HepG2 (cell line): ENCODE measurements around the gene SMPD3. TPM values are rescaled to one million over a fixed set of nuclear protein-coding genes. Genes with fewer than 3 reads are reported as not detected.
A peak's percentile ranks its signal among the peaks of the same experiment; 100 is the strongest.

Experiments
- CEBPB ChIP-seq: IDR thresholded peaks from 2 replicates; pipeline ENCODE4 v1.6.1; 2011; ENCODE audit warnings: low read depth, low read length, improper control_type of control experiment, borderline replicate concordance
- CTCF ChIP-seq: sonication (generic); formaldehyde crosslinking; IDR thresholded peaks from 2 replicates; pipeline ENCODE4 v1.5.0; 2020; ENCODE audit warnings: mild to moderate bottlenecking, missing genetic modification reagents, moderate library complexity
- IRF2 ChIP-seq: IDR thresholded peaks from 2 replicates; pipeline ENCODE4 v1.6.1; 2018; ENCODE audit warnings: missing genetic modification reagents, missing compliant biosample characterization
- JDP2 ChIP-seq: sonication (generic); formaldehyde crosslinking; IDR thresholded peaks from 2 replicates; pipeline ENCODE4 v1.8.1; 2022; ENCODE audit warnings: missing genetic modification reagents, borderline replicate concordance
- MAFF ChIP-seq: IDR thresholded peaks from 2 replicates; pipeline ENCODE4 v1.6.1; 2011; ENCODE audit warnings: low read depth, low read length, improper control_type of control experiment
- MED1 ChIP-seq: sonication (generic); formaldehyde crosslinking; IDR thresholded peaks from 2 replicates; pipeline ENCODE4 v1.4.0; 2020; ENCODE audit warnings: missing genetic modification reagents
- MXD4 ChIP-seq: IDR thresholded peaks from 2 replicates; pipeline ENCODE4 v1.6.1; 2016; ENCODE audit warnings: mild to moderate bottlenecking, missing biosample characterization, missing genetic modification reagents
- NFE2L2 ChIP-seq: fragments of 150-350 bp; IDR thresholded peaks from 2 replicates; pipeline ENCODE4 v1.6.1; 2014; ENCODE audit warnings: low read length
- PRDM4 ChIP-seq: sonication (generic); formaldehyde crosslinking; IDR thresholded peaks from 2 replicates; pipeline ENCODE4 v1.9.0; 2021; ENCODE audit warnings: missing genetic modification reagents, borderline replicate concordance
- TMF1 ChIP-seq: sonication (generic); formaldehyde crosslinking; IDR thresholded peaks from 2 replicates; pipeline ENCODE4 v1.8.1; 2022; ENCODE audit warnings: low read depth, missing genetic modification reagents
- ZEB1 ChIP-seq: IDR thresholded peaks from 2 replicates; pipeline ENCODE4 v1.6.1; 2012; ENCODE audit warnings: mild to moderate bottlenecking, low read depth, inconsistent platforms; ENCODE audit not compliant: insufficient replicate concordance
- ZNF256 ChIP-seq: sonication (generic); formaldehyde crosslinking; conservative IDR thresholded peaks from 2 replicates; pipeline ENCODE4 v1.4.0; 2020; ENCODE audit warnings: missing genetic modification reagents
- ZNF280B ChIP-seq: sonication (generic); formaldehyde crosslinking; IDR thresholded peaks from 2 replicates; pipeline ENCODE4 v1.5.0; 2020; ENCODE audit warnings: missing genetic modification reagents, mild to moderate bottlenecking, borderline replicate concordance
- ZNF646 ChIP-seq: sonication (generic); formaldehyde crosslinking; IDR thresholded peaks from 2 replicates; pipeline ENCODE4 v1.9.0; 2021; ENCODE audit warnings: mild to moderate bottlenecking, missing genetic modification reagents
- ZSCAN12 ChIP-seq: sonication (generic); formaldehyde crosslinking; IDR thresholded peaks from 2 replicates; pipeline ENCODE4 v1.9.0; 2021; ENCODE audit warnings: mild to moderate bottlenecking, missing genetic modification reagents
- polyA plus RNA-seq, 8 experiments: library from polyadenylated mRNA; depleted of rRNA in 3 of 8; stranded (reverse) in 7 of 8; unstranded in 1 of 8; fragments of >200 nt; fragmentation: Illumina TruSeq in 4 of 8; extraction: Trizol in 4 of 8; gene quantifications; 2 replicates each; pipeline versions ENCODE4 v1.2.1 to v1.2.3, GENCODE V29; 2011 to 2016; ENCODE audit warnings: low read depth in 4 of 8, missing spikeins in 1 of 8, mixed read lengths in 1 of 8; ENCODE audit not compliant: insufficient read depth in 1 of 8
- total RNA-seq, 5 experiments: library from RNA; depleted of rRNA; stranded (reverse); fragments of >200 nt; fragmentation: Illumina TruSeq; extraction: Trizol; gene quantifications; 2 replicates each; pipeline ENCODE4 v1.2.3, GENCODE V29; 2016; ENCODE audit warnings: low read depth in 1 of 5

The SMPD3 gene
- total and polyA plus RNA-seq, 2 of the 13 experiments (the other 11 are each of a cell fraction or from before 2014, with no cell fraction given) = 0.07 to 0.32 TPM

GRCh38 chr16:68384288-68385161 lies 63.8 kb downstream of the SMPD3 start (continued):
- no peak for TF ChIP-seq ZNF646 (CRISPR knock-in tag)
- peak; percentile 10; the same call in 1 of the 2 replicates for TF ChIP-seq CEBPB
- no peak for TF ChIP-seq IRF2
- no peak for TF ChIP-seq ZNF256
- TF ChIP-seq PRDM4 (CRISPR knock-in tag) = no peak
- no peak for TF ChIP-seq MXD4 (CRISPR knock-in tag)
- TF ChIP-seq ZSCAN12 (CRISPR knock-in tag) = no peak
- TF ChIP-seq JDP2 (CRISPR knock-in tag) = no peak
- peak; percentile 62 for TF ChIP-seq CTCF (CRISPR knock-in tag)
- no peak for TF ChIP-seq ZNF280B
- TF ChIP-seq MED1 (CRISPR knock-in tag) = no peak
- no peak for TF ChIP-seq ZEB1
- TF ChIP-seq TMF1 (CRISPR knock-in tag) = no peak
- peak; percentile 48 for TF ChIP-seq MAFF
- TF ChIP-seq NFE2L2 = no peak
